ENCODE data around the gene CMIP.

Gene CMIP

GRCh38 chr16:81473969-81474959 is 29.7 kb downstream of the CMIP start:
- H3K9me3 ChIP-seq (ENCODE audit: control insufficient read depth, low read length), result no peaks in the 10 kb centered on the region
- H3K4me3 ChIP-seq (ENCODE audit: low read depth, low read length), result no peak overlapping the region
- H3K79me2 ChIP-seq, result peaks cover 34% of the 10 kb centered on the region
- no peak overlapping the region for H3K27ac ChIP-seq
- no peaks in the 10 kb centered on the region for H3K4me1 ChIP-seq
- H2AFZ ChIP-seq, result no peak overlapping the region
- no peaks in the 10 kb centered on the region for H3K36me3 ChIP-seq (ENCODE audit: control insufficient read depth, insufficient read depth, low read length)
- TF ChIP-seq CTCF (IDR thresholded peaks at IDR 0.05), result no peak
- H3K4me2 ChIP-seq (ENCODE audit: low read length), result no peak overlapping the region
- H3K27me3 ChIP-seq (ENCODE audit: control insufficient read depth, insufficient read depth, low read length), result no peaks in the 10 kb centered on the region
- no peak overlapping the region for H3K9ac ChIP-seq

GRCh38 chr16:81477697-81478693 is 33.4 kb downstream of the CMIP start:
- Histone ChIP-seq H3K27me3 (ENCODE audit: control insufficient read depth, insufficient read depth, low read length) (no peaks in the 10 kb centered on the region), H3K4me2 (ENCODE audit: low read length) (no peak overlapping the region), H3K9me3 (ENCODE audit: control insufficient read depth, low read length) (no peaks in the 10 kb centered on the region), H3K79me2 (peaks cover 45% of the 10 kb centered on the region), H2AFZ (no peak overlapping the region), H3K4me3 (ENCODE audit: low read depth, low read length) (no peak overlapping the region), H3K9ac (no peak overlapping the region), H3K27ac (no peak overlapping the region), H3K4me1 (no peaks in the 10 kb centered on the region), H3K36me3 (ENCODE audit: control insufficient read depth, insufficient read depth, low read length) (no peaks in the 10 kb centered on the region)
- no peak for TF ChIP-seq CTCF (IDR thresholded peaks at IDR 0.05)

GRCh38 chr16:81478876-81479511 is 34.4 kb downstream of the CMIP start:
- Histone ChIP-seq H3K4me3 (ENCODE audit: low read depth, low read length) (no peak overlapping the region), H3K9ac (no peak overlapping the region), H3K27ac (peak overlapping the region; percentile 39), H3K79me2 (peaks cover 50% of the 10 kb centered on the region), H3K4me2 (ENCODE audit: low read length) (no peak overlapping the region), H3K4me1 (no peaks in the 10 kb centered on the region), H2AFZ (no peak overlapping the region), H3K9me3 (ENCODE audit: control insufficient read depth, low read length) (no peaks in the 10 kb centered on the region), H3K36me3 (ENCODE audit: control insufficient read depth, insufficient read depth, low read length) (no peaks in the 10 kb centered on the region), H3K27me3 (ENCODE audit: control insufficient read depth, insufficient read depth, low read length) (no peaks in the 10 kb centered on the region)
- no peak for TF ChIP-seq CTCF (IDR thresholded peaks at IDR 0.05)

- H3K27ac ChIP-seq, result no peak overlapping the region
- peaks cover 60% of the 10 kb centered on the region for H3K79me2 ChIP-seq
- no peak overlapping the region for H3K4me3 ChIP-seq (ENCODE audit: low read depth, low read length)
- no peak overlapping the region for H3K4me2 ChIP-seq (ENCODE audit: low read length)
- H3K9me3 ChIP-seq (ENCODE audit: control insufficient read depth, low read length), result no peaks in the 10 kb centered on the region
- TF ChIP-seq CTCF (IDR thresholded peaks at IDR 0.05), result no peak
- H3K27me3 ChIP-seq (ENCODE audit: control insufficient read depth, insufficient read depth, low read length), result no peaks in the 10 kb centered on the region
- no peaks in the 10 kb centered on the region for H3K36me3 ChIP-seq (ENCODE audit: control insufficient read depth, insufficient read depth, low read length)
- no peaks in the 10 kb centered on the region for H3K4me1 ChIP-seq
- H2AFZ ChIP-seq, result no peak overlapping the region
- H3K9ac ChIP-seq, result no peak overlapping the region
Measured at GRCh38 chr16:81480606-81481206, 36.1 kb downstream of the CMIP start.

Measured in parathyroid adenoma (tissue), 2 donors.